Hepatocyte (in vitro differentiated cells): ENCODE results near the gene MR1.

Experiments used
- CTCF ChIP-seq: fragments of 200-600 bp; sonication (generic); IDR thresholded peaks from 2 replicates; pipeline ENCODE4 v1.5.1; 2016; ENCODE audit warnings: antibody characterized with exemption, mild to moderate bottlenecking; ENCODE audit not compliant: poor library complexity
- EZH2 ChIP-seq: fragments of 200-600 bp; sonication (generic); IDR thresholded peaks from 2 replicates; pipeline ENCODE4 v1.6.1; 2016; ENCODE audit warnings: antibody characterized with exemption, mild to moderate bottlenecking, borderline replicate concordance
- EZH2phosphoT487 ChIP-seq: fragments of 200-600 bp; sonication (generic); IDR thresholded peaks from one replicate; pipeline ENCODE4 v1.6.1; 2018; ENCODE audit warnings: antibody characterized with exemption, mild to moderate bottlenecking, low read depth, moderate library complexity; ENCODE audit not compliant: unreplicated experiment, severe bottlenecking

- TF ChIP-seq EZH2 (no peak), CTCF (no peak), EZH2phosphoT487 (no peak)
Measured at GRCh38 chr1:181036107-181036836, 2.5 kb downstream of the MR1 start.
